ENCODE results near the gene LMX1B.

LMX1B gene

GRCh38 chr9:126606483-126606870, 7.3 kb upstream of the LMX1B start:
- Histone ChIP-seq H3K4me2 (ENCODE audit: low read length) (no peak overlapping the region), H3K27me3 (ENCODE audit: control insufficient read depth, low read length) (peaks cover 5% of the 10 kb centered on the region)

GRCh38 chr9:126607086-126607485, 6.6 kb upstream of the LMX1B start:
- no peaks in the 10 kb centered on the region for H3K36me3 ChIP-seq (ENCODE audit: control insufficient read depth, low read length)
- no peaks in the 10 kb centered on the region for H3K79me2 ChIP-seq (ENCODE audit: control insufficient read depth, low read length)
- H3K4me3 ChIP-seq (ENCODE audit: low read length): no peak overlapping the region
- H3K27me3 ChIP-seq (ENCODE audit: control insufficient read depth, low read length): peaks cover 10% of the 10 kb centered on the region
- no peak overlapping the region for H3K4me2 ChIP-seq (ENCODE audit: low read length)
- H3K4me1 ChIP-seq (ENCODE audit: control insufficient read depth, low read length): 0 out of 2 replicates have a peak, but pooled peaks cover 2% of the 10 kb centered on the region
- no peaks in the 10 kb centered on the region for H3F3A ChIP-seq (ENCODE audit: control insufficient read depth, insufficient read depth)
- no peaks in the 10 kb centered on the region for H4K20me1 ChIP-seq (ENCODE audit: control insufficient read depth, insufficient read depth, low read depth, low read length)
- H3K27ac ChIP-seq (ENCODE audit: low read depth, low read length): no peak overlapping the region
- H3K9me2 ChIP-seq (replicated peaks; ENCODE audit: control insufficient read depth, low read length): no peaks in the 10 kb centered on the region
- H3K9me3 ChIP-seq (ENCODE audit: control insufficient read depth, insufficient read depth, low read length): no peaks in the 10 kb centered on the region
- no peak for TF ChIP-seq EZH2phosphoT487 (IDR thresholded peaks at IDR 0.05; ENCODE audit: borderline replicate concordance, low read length)
- TF ChIP-seq CTCF (IDR thresholded peaks at IDR 0.05; ENCODE audit: low read depth, low read length, poor library complexity, severe bottlenecking): no peak

More at GRCh38 chr9:126606483-126606870, 7.3 kb upstream of the LMX1B start:
- Histone ChIP-seq H3K79me2 (ENCODE audit: control insufficient read depth, low read length) (no peaks in the 10 kb centered on the region), H4K20me1 (ENCODE audit: control insufficient read depth, insufficient read depth, low read depth, low read length) (no peaks in the 10 kb centered on the region), H3F3A (ENCODE audit: control insufficient read depth, insufficient read depth) (no peaks in the 10 kb centered on the region), H3K4me1 (ENCODE audit: control insufficient read depth, low read length) (no peaks in the 10 kb centered on the region), H3K9me3 (ENCODE audit: control insufficient read depth, insufficient read depth, low read length) (no peaks in the 10 kb centered on the region), H3K36me3 (ENCODE audit: control insufficient read depth, low read length) (no peaks in the 10 kb centered on the region), H3K27ac (ENCODE audit: low read depth, low read length) (no peak overlapping the region), H3K9me2 (replicated peaks; ENCODE audit: control insufficient read depth, low read length) (no peaks in the 10 kb centered on the region), H3K4me3 (ENCODE audit: low read length) (no peak overlapping the region)
- no peak for TF ChIP-seq EZH2phosphoT487 (IDR thresholded peaks at IDR 0.05; ENCODE audit: borderline replicate concordance, low read length)
- TF ChIP-seq CTCF (IDR thresholded peaks at IDR 0.05; ENCODE audit: low read depth, low read length, poor library complexity, severe bottlenecking): no peak

- no peaks in the 10 kb centered on the region for H3K79me2 ChIP-seq (ENCODE audit: control insufficient read depth, low read length)
- no peak overlapping the region for H3K4me2 ChIP-seq (ENCODE audit: low read length)
- no peak overlapping the region for H3K4me3 ChIP-seq (ENCODE audit: low read length)
- H4K20me1 ChIP-seq (ENCODE audit: control insufficient read depth, insufficient read depth, low read depth, low read length): no peaks in the 10 kb centered on the region
- H3K27me3 ChIP-seq (ENCODE audit: control insufficient read depth, low read length): peaks cover 13% of the 10 kb centered on the region
- TF ChIP-seq EZH2phosphoT487 (IDR thresholded peaks at IDR 0.05; ENCODE audit: borderline replicate concordance, low read length): no peak
- TF ChIP-seq CTCF (IDR thresholded peaks at IDR 0.05; ENCODE audit: low read depth, low read length, poor library complexity, severe bottlenecking): no peak
- H3K9me2 ChIP-seq (replicated peaks; ENCODE audit: control insufficient read depth, low read length): no peaks in the 10 kb centered on the region
- H3K9me3 ChIP-seq (ENCODE audit: control insufficient read depth, insufficient read depth, low read length): no peaks in the 10 kb centered on the region
- no peaks in the 10 kb centered on the region for H3F3A ChIP-seq (ENCODE audit: control insufficient read depth, insufficient read depth)
- 0 out of 2 replicates have a peak, but pooled peaks cover 2% of the 10 kb centered on the region for H3K4me1 ChIP-seq (ENCODE audit: control insufficient read depth, low read length)
- H3K27ac ChIP-seq (ENCODE audit: low read depth, low read length): no peak overlapping the region
- no peaks in the 10 kb centered on the region for H3K36me3 ChIP-seq (ENCODE audit: control insufficient read depth, low read length)
Observed at GRCh38 chr9:126607731-126608130, 6.0 kb upstream of the LMX1B start.
